OCI-LY7 (cell line): ENCODE results near the gene ZBTB16. TPM values are rescaled to one million over a fixed set of nuclear protein-coding genes. Genes with fewer than 3 reads are reported as not detected.

Source experiments
- BruUV-seq: library from RNA; stranded (reverse); fragments of 400-500 nt; replicated peaks from 2 replicates; lab custom pipeline; 2021; lab: Mats Ljungman, UMichigan
- CTCF ChIA-PET: fragments of 300-600 bp; sonication (Branson Sonifier 250); formaldehyde crosslinking; loops from one replicate; lab custom pipeline; 2022; ENCODE audit warnings: antibody characterized with exemption; ENCODE audit not compliant: unreplicated experiment; lab: Charles Lee
- POLR2A ChIA-PET: fragments of 300-600 bp; sonication (Branson Sonifier 250); formaldehyde crosslinking; loops from one replicate; lab custom pipeline; 2022; ENCODE audit warnings: antibody characterized with exemption; lab: Charles Lee
- DNase-seq: peaks from one replicate; pipeline ENCODE4 v3.0.0-alpha.2; 2015; ENCODE audit warnings: low spot score
- H2AFZ ChIP-seq: fragments of 200-600 bp; sonication (generic), shearing (Covaris generic); 2 replicates; pipeline ENCODE4 v1.6.1; 2014; ENCODE audit warnings: mild to moderate bottlenecking, antibody characterized with exemption, low read length, moderate library complexity
- H3K27ac ChIP-seq: fragments of 200-600 bp; sonication (generic); 2 replicates; pipeline ENCODE4 v1.5.1; 2014; ENCODE audit warnings: mixed run types, low read depth, mild to moderate bottlenecking, moderate library complexity, low read length, inconsistent platforms; ENCODE audit not compliant: poor library complexity, severe bottlenecking
- H3K36me3 ChIP-seq: fragments of 200-600 bp; sonication (generic); 2 replicates; pipeline ENCODE4 v1.6.1; 2014; ENCODE audit warnings: mild to moderate bottlenecking, antibody characterized with exemption, low read length, moderate library complexity, mixed read lengths; ENCODE audit not compliant: insufficient read depth
- H3K4me1 ChIP-seq: fragments of 200-600 bp; sonication (generic); 2 replicates; pipeline ENCODE4 v1.5.1; 2014; ENCODE audit warnings: mild to moderate bottlenecking, low read length; ENCODE audit not compliant: insufficient read depth, poor library complexity, severe bottlenecking
- H3K4me2 ChIP-seq: fragments of 200-600 bp; sonication (generic); 2 replicates; pipeline ENCODE4 v1.6.1; 2014; ENCODE audit warnings: mild to moderate bottlenecking, low read length
- H3K4me3 ChIP-seq: fragments of 200-600 bp; sonication (generic); 2 replicates; pipeline ENCODE4 v1.5.1; 2014; ENCODE audit warnings: mild to moderate bottlenecking, low read depth, low read length; ENCODE audit not compliant: poor library complexity, severe bottlenecking
- H3K79me2 ChIP-seq: fragments of 200-600 bp; sonication (generic); 2 replicates; pipeline ENCODE4 v1.6.1; 2016; ENCODE audit warnings: low read depth, mild to moderate bottlenecking, low read length, moderate library complexity, mixed read lengths; ENCODE audit not compliant: insufficient read depth
- H3K9me2 ChIP-seq: fragments of 200-600 bp; sonication (generic); 2 replicates; pipeline ENCODE4 v1.6.1; 2016; ENCODE audit warnings: mild to moderate bottlenecking, low read length, mixed read lengths; ENCODE audit not compliant: insufficient read depth
- H3K9me3 ChIP-seq: fragments of 200-600 bp; sonication (generic); 2 replicates; pipeline ENCODE4 v1.6.1; 2014; ENCODE audit warnings: mild to moderate bottlenecking, mixed run types, low read length, mixed read lengths
- H4K20me1 ChIP-seq: fragments of 200-600 bp; sonication (generic); 2 replicates; pipeline ENCODE4 v1.6.1; 2014; ENCODE audit warnings: mild to moderate bottlenecking, antibody characterized with exemption, low read length, moderate library complexity, mixed read lengths; ENCODE audit not compliant: insufficient read depth
- EZH2phosphoT487 ChIP-seq: fragments of 200-600 bp; sonication (generic); IDR thresholded peaks from 2 replicates; pipeline ENCODE4 v1.6.1; 2018; ENCODE audit warnings: low read depth, borderline replicate concordance, mild to moderate bottlenecking, mixed run types, antibody characterized with exemption, low read length, moderate library complexity, mixed read lengths
- intact Hi-C: fragments of 100-400 bp; cut with micrococcal nuclease; formaldehyde crosslinking; loops from one replicate; pipeline ENCODE4 v1.10.0; 2022; ENCODE audit not compliant: unreplicated experiment
- total RNA-seq, 2 experiments: library from RNA; depleted of rRNA in 1 of 2; stranded (reverse); fragments of >200 nt in 1 of 2; shearing (Covaris generic) in 1 of 2; gene quantifications; 2 replicates each; pipeline ENCODE4 v1.2.3, GENCODE V29; 2014 to 2022
- TF ChIP-seq, protein P1 (sequence below): fragments of 200-600 bp; sonication (generic); conservative IDR thresholded peaks from 2 replicates; pipeline ENCODE4 v1.5.1; 2014; ENCODE audit warnings: mild to moderate bottlenecking, antibody characterized with exemption, low read length, moderate library complexity, mixed read lengths

ZBTB16 gene
- total RNA-seq, 2 experiments from 2014 or later: not detected

DNA sequence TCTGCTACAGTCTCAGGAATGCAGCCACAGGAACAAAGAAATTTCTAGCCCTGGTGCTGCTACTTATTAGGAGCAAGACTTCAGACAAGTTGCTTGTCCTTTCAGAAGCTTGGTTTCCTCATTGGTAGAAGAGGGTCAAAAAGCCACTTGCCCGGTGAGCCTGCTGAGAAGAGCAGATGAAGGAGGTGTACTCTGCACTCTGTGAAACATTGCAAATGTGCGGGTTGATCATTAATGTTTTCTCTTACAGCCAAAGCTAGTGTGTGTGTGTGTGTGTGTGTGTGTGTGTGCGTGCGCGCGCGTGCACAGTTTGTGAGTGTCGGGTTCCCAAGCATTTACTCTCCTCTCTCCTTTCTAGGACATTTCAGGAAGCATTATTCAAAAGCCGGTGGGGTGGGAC is 150.4 kb downstream of the ZBTB16 start:
- CTCF ChIA-PET: no interaction called here
- Histone ChIP-seq H3K4me2 (no peak overlapping the region), H3K9me2 (no peaks in the 10 kb centered on the region), H4K20me1 (no peaks in the 10 kb centered on the region), H3K4me3 (no peak overlapping the region), H3K9me3 (no peaks in the 10 kb centered on the region), H3K27ac (no peak overlapping the region), H3K4me1 (no peaks in the 10 kb centered on the region), H2AFZ (no peak overlapping the region), H3K36me3 (no peaks in the 10 kb centered on the region), H3K79me2 (no peaks in the 10 kb centered on the region)
- TF ChIP-seq, protein P1, sequence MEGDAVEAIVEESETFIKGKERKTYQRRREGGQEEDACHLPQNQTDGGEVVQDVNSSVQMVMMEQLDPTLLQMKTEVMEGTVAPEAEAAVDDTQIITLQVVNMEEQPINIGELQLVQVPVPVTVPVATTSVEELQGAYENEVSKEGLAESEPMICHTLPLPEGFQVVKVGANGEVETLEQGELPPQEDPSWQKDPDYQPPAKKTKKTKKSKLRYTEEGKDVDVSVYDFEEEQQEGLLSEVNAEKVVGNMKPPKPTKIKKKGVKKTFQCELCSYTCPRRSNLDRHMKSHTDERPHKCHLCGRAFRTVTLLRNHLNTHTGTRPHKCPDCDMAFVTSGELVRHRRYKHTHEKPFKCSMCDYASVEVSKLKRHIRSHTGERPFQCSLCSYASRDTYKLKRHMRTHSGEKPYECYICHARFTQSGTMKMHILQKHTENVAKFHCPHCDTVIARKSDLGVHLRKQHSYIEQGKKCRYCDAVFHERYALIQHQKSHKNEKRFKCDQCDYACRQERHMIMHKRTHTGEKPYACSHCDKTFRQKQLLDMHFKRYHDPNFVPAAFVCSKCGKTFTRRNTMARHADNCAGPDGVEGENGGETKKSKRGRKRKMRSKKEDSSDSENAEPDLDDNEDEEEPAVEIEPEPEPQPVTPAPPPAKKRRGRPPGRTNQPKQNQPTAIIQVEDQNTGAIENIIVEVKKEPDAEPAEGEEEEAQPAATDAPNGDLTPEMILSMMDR: no peak
- intact Hi-C loops: no loop called here
- no peak for DNase-seq
- POLR2A ChIA-PET: no interaction called here
- no TSS peak for BruUV-seq

DNA sequence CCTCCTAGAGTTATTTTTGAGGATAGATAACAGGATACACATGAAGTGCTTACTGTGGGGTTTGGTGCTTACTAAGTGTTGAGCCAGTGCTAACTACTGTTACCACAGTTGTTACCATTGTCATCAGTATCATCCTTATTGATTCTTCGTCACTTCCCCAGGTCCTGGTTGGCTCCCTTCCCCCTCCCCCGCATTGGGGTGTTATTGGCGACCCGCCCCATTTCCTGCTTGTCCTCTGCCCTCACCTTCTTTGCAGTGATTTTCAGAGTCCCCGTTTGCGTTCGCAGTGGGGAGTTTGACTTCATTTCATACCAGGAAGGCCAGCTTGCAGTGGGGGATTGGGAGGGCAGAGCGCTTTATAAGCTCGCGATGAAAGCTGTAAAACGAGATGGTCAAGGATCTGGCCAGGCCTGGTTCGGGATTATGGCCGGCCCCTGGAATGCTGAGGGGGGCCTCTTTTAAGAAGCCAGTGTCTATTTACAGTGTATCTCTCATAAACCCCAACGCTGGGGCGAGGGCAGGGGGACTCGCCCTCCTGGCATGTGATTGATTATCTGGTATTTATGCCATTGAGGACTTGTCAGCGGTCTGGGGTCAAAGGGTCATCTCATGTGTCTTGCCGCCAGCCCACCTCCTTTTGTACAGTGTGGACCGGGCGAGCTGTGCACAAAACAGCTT is 152.1 kb downstream of the ZBTB16 start:
- Histone ChIP-seq H3K9me2 (no peaks in the 10 kb centered on the region), H3K27ac (no peak overlapping the region), H3K9me3 (no peaks in the 10 kb centered on the region), H3K4me3 (no peak overlapping the region), H3K36me3 (no peaks in the 10 kb centered on the region), H2AFZ (no peak overlapping the region), H3K4me1 (no peaks in the 10 kb centered on the region), H4K20me1 (no peaks in the 10 kb centered on the region), H3K79me2 (no peaks in the 10 kb centered on the region), H3K4me2 (no peak overlapping the region)
- no TSS peak for BruUV-seq
- TF ChIP-seq, protein P1: no peak
- TF ChIP-seq EZH2phosphoT487: no peak
- ChIA-PET POLR2A (interaction anchor here (0.6 kb wide), 1 partner anchor 144 kb away, joined by 3 read pairs; no protein-coding TSS in a partner anchor), CTCF (no interaction called here)
- intact Hi-C loops: no loop called here
- no peak for DNase-seq

DNA sequence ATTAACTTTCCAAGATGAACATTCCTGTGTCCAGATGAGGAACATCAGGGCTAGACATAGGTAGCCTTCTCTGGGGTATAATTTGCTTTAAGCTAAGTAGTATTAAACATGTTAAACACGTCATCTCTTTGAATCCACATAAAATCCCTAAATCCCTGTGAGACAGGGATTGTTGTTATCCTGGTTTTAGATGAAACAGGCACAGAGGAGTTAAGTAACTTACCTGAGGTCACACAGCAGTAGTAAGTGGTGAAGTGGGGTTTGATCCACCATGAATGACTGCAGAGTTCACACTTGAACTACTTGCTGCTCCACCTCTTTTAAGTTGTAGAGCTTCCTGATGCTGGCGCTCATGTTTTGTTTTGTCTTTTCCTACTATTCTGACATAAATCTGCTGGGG is 154.1 kb downstream of the ZBTB16 start:
- no peaks in the 10 kb centered on the region for H3K9me2 ChIP-seq
- no peak overlapping the region for H3K4me2 ChIP-seq
- CTCF ChIA-PET: no interaction called here
- no peak overlapping the region for H3K27ac ChIP-seq
- BruUV-seq: no TSS peak
- POLR2A ChIA-PET: no interaction called here
- intact Hi-C loops: no loop called here
- no peaks in the 10 kb centered on the region for H3K4me1 ChIP-seq
- no peaks in the 10 kb centered on the region for H3K36me3 ChIP-seq
- DNase-seq: no peak
- H3K9me3 ChIP-seq: no peaks in the 10 kb centered on the region
- no peaks in the 10 kb centered on the region for H3K79me2 ChIP-seq
- no peak for TF ChIP-seq EZH2phosphoT487
- TF ChIP-seq, protein P1: no peak
- H2AFZ ChIP-seq: no peak overlapping the region
- no peak overlapping the region for H3K4me3 ChIP-seq
- H4K20me1 ChIP-seq: no peaks in the 10 kb centered on the region
